ENCODE results near the gene SLC38A10. TPM values are rescaled to one million over a fixed set of nuclear protein-coding genes. Genes with fewer than 3 reads are reported as not detected.

SLC38A10 gene
- total and polyA plus RNA-seq, 2 of the 13 experiments (the other 11 are each of a cell fraction or from before 2014, with no cell fraction given) = 23.4 to 55.8 TPM

DNA sequence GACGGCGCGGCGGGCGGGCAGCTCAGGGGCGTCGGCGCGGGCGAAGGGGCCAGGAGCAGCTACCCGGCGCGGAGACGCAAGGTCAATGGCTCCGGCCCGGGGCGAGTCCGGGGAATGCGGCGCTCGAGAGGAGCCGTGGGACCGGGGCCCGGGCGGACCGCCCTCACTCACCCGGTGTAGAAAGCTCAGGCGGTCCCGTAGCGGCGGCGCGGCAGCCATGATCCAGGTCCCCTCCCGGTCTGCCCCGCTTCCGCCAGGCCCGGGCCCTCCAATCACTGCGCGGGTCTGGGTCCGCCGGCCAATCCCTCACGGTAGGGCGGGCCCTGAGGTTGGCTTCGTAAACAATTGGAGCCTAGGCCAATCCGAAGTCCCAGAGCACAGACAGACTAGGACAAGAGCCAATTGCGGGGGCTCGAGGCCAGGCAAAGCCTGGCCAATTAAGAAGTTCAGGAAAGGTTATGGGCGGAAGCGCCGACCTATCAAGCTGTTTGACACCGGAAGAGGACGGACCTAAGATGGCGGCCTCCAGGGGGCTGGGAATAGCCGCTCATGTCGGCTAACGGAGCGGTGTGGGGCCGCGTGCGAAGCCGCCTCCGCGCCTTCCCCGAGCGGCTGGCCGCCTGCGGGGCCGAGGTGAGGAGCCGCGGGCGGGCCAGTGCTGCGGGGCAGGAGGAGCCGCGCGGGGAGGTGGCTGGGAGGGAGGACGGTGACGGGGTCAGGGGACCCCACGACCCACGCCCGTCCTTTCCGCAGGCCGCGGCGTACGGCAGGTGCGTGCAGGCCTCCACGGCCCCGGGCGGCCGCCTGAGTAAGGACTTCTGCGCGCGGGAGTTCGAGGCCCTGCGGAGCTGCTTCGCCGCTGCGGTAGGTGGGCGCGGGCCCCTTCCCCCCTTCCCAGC lies 56.0 kb downstream of the SLC38A10 start, which contains the start of the genes NDUFAF8 and TEPSIN (continued):
- TF ChIP-seq, protein P1, sequence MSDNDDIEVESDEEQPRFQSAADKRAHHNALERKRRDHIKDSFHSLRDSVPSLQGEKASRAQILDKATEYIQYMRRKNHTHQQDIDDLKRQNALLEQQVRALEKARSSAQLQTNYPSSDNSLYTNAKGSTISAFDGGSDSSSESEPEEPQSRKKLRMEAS (IDR thresholded peaks at IDR 0.05) = peak; percentile 60
- peak; percentile 25 for TF ChIP-seq KLF12 (CRISPR knock-in tag; IDR thresholded peaks at IDR 0.05; ENCODE audit: borderline replicate concordance)
- peak; percentile 78; the same call in 1 of the 2 replicates for TF ChIP-seq CHD2 (IDR thresholded peaks at IDR 0.05; ENCODE audit: low read depth, low read length)
- TF ChIP-seq ZNF569 (CRISPR knock-in tag; IDR thresholded peaks at IDR 0.05; ENCODE audit: borderline replicate concordance) = no peak
- TF ChIP-seq MATR3 (CRISPR knock-in tag; IDR thresholded peaks at IDR 0.05) = no peak
- TF ChIP-seq PHF21A (CRISPR knock-in tag; IDR thresholded peaks at IDR 0.05) = peak; percentile 43; the same call in 1 of the 2 replicates
- no peak for TF ChIP-seq KDM6A (CRISPR knock-in tag; IDR thresholded peaks at IDR 0.05; ENCODE audit: low read depth)
- 0 out of 2 replicates have a peak, but pooled peaks have one; percentile 26 for TF ChIP-seq PAWR (CRISPR knock-in tag; IDR thresholded peaks at IDR 0.05; ENCODE audit: borderline replicate concordance)
- TF ChIP-seq, protein P2, sequence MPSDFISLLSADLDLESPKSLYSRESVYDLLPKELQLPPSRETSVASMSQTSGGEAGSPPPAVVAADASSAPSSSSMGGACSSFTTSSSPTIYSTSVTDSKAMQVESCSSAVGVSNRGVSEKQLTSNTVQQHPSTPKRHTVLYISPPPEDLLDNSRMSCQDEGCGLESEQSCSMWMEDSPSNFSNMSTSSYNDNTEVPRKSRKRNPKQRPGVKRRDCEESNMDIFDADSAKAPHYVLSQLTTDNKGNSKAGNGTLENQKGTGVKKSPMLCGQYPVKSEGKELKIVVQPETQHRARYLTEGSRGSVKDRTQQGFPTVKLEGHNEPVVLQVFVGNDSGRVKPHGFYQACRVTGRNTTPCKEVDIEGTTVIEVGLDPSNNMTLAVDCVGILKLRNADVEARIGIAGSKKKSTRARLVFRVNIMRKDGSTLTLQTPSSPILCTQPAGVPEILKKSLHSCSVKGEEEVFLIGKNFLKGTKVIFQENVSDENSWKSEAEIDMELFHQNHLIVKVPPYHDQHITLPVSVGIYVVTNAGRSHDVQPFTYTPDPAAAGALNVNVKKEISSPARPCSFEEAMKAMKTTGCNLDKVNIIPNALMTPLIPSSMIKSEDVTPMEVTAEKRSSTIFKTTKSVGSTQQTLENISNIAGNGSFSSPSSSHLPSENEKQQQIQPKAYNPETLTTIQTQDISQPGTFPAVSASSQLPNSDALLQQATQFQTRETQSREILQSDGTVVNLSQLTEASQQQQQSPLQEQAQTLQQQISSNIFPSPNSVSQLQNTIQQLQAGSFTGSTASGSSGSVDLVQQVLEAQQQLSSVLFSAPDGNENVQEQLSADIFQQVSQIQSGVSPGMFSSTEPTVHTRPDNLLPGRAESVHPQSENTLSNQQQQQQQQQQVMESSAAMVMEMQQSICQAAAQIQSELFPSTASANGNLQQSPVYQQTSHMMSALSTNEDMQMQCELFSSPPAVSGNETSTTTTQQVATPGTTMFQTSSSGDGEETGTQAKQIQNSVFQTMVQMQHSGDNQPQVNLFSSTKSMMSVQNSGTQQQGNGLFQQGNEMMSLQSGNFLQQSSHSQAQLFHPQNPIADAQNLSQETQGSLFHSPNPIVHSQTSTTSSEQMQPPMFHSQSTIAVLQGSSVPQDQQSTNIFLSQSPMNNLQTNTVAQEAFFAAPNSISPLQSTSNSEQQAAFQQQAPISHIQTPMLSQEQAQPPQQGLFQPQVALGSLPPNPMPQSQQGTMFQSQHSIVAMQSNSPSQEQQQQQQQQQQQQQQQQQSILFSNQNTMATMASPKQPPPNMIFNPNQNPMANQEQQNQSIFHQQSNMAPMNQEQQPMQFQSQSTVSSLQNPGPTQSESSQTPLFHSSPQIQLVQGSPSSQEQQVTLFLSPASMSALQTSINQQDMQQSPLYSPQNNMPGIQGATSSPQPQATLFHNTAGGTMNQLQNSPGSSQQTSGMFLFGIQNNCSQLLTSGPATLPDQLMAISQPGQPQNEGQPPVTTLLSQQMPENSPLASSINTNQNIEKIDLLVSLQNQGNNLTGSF (CRISPR knock-in tag; IDR thresholded peaks at IDR 0.05) = peak; percentile 80; the same call in 1 of the 2 replicates
- peak; percentile 49; the same call in 1 of the 2 replicates for TF ChIP-seq ZNF350 (CRISPR knock-in tag; IDR thresholded peaks at IDR 0.05; ENCODE audit: borderline replicate concordance, low read depth)
- peak; percentile 64; the same call in 1 of the 2 replicates for TF ChIP-seq FOXJ3 (CRISPR knock-in tag; IDR thresholded peaks at IDR 0.05; ENCODE audit: borderline replicate concordance)
- no peak for TF ChIP-seq ZNF10 (CRISPR knock-in tag; IDR thresholded peaks at IDR 0.05; ENCODE audit: borderline replicate concordance, low read depth)
- TF ChIP-seq, protein P3, sequence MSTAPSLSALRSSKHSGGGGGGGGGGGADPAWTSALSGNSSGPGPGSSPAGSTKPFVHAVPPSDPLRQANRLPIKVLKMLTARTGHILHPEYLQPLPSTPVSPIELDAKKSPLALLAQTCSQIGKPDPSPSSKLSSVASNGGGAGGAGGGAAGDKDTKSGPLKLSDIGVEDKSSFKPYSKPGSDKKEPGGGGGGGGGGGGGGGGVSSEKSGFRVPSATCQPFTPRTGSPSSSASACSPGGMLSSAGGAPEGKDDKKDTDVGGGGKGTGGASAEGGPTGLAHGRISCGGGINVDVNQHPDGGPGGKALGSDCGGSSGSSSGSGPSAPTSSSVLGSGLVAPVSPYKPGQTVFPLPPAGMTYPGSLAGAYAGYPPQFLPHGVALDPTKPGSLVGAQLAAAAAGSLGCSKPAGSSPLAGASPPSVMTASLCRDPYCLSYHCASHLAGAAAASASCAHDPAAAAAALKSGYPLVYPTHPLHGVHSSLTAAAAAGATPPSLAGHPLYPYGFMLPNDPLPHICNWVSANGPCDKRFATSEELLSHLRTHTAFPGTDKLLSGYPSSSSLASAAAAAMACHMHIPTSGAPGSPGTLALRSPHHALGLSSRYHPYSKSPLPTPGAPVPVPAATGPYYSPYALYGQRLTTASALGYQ (CRISPR knock-in tag; IDR thresholded peaks at IDR 0.05) = peak; percentile 13; the same call in 1 of the 2 replicates
- TF ChIP-seq ZNF230 (CRISPR knock-in tag; IDR thresholded peaks at IDR 0.05) = 0 out of 2 replicates have a peak, but pooled peaks have one; percentile 70
- peak; percentile 80; the same call in 1 of the 2 replicates for TF ChIP-seq ZNF558 (CRISPR knock-in tag; IDR thresholded peaks at IDR 0.05; ENCODE audit: borderline replicate concordance)
- TF ChIP-seq TSC22D2 (CRISPR knock-in tag; IDR thresholded peaks at IDR 0.05; ENCODE audit: borderline replicate concordance) = no peak
- no peak; the same call in 1 of the 2 replicates for TF ChIP-seq ATF1 (CRISPR knock-in tag; IDR thresholded peaks at IDR 0.05)
- no peak for TF ChIP-seq RXRA (CRISPR knock-in tag; IDR thresholded peaks at IDR 0.05)
- TF ChIP-seq FOXA1 (IDR thresholded peaks at IDR 0.05) = no peak
- peak; percentile 60 for TF ChIP-seq FOXA1 (CRISPR knock-in tag; IDR thresholded peaks at IDR 0.05)
- peak; percentile 5 for TF ChIP-seq ZNF12 (CRISPR knock-in tag; IDR thresholded peaks at IDR 0.05)
- TF ChIP-seq ZNF282 (IDR thresholded peaks at IDR 0.05; ENCODE audit: partially characterized antibody) = no peak
- TF ChIP-seq ZNF615 (CRISPR knock-in tag; IDR thresholded peaks at IDR 0.05; ENCODE audit: borderline replicate concordance) = no peak
- peak; percentile 56; the same call in 1 of the 2 replicates for TF ChIP-seq HHEX (CRISPR knock-in tag; IDR thresholded peaks at IDR 0.05)

All from HepG2 (cell line).